GM06990 (cell line): ENCODE measurements around the gene AP4M1.

ENCODE experiments used
- DNase-seq: peaks from one replicate; pipeline ENCODE4 v3.0.0-alpha.2; 2011; ENCODE audit not compliant: insufficient read length; ENCODE audit errors: extremely low read depth
- H3K27me3 ChIP-seq: replicated peaks from 2 replicates; pipeline ENCODE4 v1.6.0; 2011; ENCODE audit warnings: low read length; ENCODE audit not compliant: control insufficient read depth, insufficient read depth
- H3K36me3 ChIP-seq: 2 replicates; pipeline ENCODE4 v1.5.1; 2011; ENCODE audit warnings: low read length; ENCODE audit not compliant: control insufficient read depth, insufficient read depth
- H3K4me3 ChIP-seq: replicated peaks from 2 replicates; pipeline ENCODE4 v1.5.1; 2011; ENCODE audit warnings: low read depth, mild to moderate bottlenecking, control low read depth, low read length
- TF ChIP-seq, protein P1 (sequence below): IDR thresholded peaks from 2 replicates; pipeline ENCODE4 v1.5.1; 2011; ENCODE audit warnings: low read length, control low read depth, mild to moderate bottlenecking, inconsistent platforms; ENCODE audit not compliant: insufficient read depth, poor library complexity, severe bottlenecking

The AP4M1 gene

DNA sequence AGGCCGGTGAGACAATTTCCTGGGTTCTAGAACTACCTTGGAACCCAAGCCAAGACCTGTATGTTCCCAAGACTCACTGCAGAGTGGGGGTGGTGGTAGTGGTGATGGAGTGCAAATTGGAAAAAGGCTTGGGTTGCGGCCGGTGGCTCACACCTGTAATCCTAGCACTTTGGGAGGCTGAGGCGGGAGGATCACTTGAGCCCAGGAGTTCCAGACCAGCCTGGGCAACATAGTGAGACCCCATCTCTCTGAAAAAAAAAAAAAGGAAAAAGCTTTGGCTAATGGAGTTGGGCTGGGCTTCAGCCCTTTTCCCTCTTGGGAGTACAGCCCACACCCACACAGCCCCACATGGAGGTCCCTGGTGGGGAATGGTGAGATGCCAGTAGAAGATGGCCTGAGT, 4.1 kb downstream of the AP4M1 start:
- TF ChIP-seq, protein P1, sequence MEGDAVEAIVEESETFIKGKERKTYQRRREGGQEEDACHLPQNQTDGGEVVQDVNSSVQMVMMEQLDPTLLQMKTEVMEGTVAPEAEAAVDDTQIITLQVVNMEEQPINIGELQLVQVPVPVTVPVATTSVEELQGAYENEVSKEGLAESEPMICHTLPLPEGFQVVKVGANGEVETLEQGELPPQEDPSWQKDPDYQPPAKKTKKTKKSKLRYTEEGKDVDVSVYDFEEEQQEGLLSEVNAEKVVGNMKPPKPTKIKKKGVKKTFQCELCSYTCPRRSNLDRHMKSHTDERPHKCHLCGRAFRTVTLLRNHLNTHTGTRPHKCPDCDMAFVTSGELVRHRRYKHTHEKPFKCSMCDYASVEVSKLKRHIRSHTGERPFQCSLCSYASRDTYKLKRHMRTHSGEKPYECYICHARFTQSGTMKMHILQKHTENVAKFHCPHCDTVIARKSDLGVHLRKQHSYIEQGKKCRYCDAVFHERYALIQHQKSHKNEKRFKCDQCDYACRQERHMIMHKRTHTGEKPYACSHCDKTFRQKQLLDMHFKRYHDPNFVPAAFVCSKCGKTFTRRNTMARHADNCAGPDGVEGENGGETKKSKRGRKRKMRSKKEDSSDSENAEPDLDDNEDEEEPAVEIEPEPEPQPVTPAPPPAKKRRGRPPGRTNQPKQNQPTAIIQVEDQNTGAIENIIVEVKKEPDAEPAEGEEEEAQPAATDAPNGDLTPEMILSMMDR, result no peak
- H3K27me3 ChIP-seq, result no peaks in the 10 kb centered on the region

DNA sequence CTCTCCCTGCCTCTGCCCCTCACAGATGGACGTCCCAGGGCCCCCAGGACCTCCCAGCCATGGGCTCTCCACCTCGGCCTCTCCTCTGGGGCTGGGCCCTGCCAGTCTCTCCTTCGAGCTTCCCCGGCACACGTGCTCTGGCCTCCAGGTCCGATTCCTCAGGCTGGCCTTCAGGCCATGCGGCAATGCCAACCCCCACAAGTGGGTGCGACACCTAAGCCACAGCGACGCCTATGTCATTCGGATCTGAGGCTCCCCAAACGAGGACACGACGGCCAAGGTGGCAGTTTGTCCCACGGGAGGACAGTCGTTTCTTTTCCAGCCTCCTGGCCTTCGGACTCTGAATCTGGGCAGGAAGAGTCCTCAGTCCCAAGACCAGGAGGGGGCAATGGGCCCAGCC, 5.2 kb downstream of the AP4M1 start:
- Histone ChIP-seq H3K27me3 (no peaks in the 10 kb centered on the region), H3K4me3 (no peak overlapping the region), H3K36me3 (peaks cover 21% of the 10 kb centered on the region)
- TF ChIP-seq, protein P1, result no peak
- no peak for DNase-seq

More for the DNA sequence above, 4.1 kb downstream of the AP4M1 start:
- Histone ChIP-seq H3K4me3 (no peak overlapping the region), H3K36me3 (peaks cover 14% of the 10 kb centered on the region)
- DNase-seq, result no peak

DNA sequence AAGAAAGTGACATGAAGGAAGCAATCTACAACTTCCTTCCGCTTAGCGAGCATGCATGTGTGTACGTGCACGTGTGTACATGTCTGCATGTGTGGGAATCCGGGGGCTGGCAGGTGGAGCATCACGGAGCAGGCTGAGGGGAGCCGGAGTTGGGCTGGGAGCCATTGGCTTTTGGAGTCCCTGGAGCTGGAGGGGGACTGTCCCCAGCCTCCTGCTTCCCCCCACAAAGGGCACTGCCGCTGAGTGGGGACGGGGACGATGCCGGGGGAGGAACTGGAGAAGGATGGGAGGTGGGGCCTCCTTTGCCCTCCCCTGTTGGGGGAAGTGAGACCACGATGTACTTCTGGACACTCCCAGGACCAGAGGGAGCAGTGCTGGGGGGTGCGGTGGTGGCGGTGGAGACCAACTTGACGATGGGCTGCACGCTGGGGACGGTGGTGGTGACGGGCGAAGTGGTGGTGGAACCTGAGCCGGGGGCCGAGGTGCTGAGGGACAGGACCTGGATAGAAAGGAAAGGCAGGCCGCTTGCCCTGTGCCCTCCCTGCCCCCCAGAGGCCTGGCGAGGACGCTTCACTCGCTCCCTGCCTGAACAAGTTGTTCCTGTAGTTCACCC, 5.8 kb downstream of the AP4M1 start:
- TF ChIP-seq, protein P1, result no peak
- Histone ChIP-seq H3K27me3 (no peaks in the 10 kb centered on the region), H3K4me3 (no peak overlapping the region), H3K36me3 (peaks cover 23% of the 10 kb centered on the region)
- DNase-seq, result no peak

DNA sequence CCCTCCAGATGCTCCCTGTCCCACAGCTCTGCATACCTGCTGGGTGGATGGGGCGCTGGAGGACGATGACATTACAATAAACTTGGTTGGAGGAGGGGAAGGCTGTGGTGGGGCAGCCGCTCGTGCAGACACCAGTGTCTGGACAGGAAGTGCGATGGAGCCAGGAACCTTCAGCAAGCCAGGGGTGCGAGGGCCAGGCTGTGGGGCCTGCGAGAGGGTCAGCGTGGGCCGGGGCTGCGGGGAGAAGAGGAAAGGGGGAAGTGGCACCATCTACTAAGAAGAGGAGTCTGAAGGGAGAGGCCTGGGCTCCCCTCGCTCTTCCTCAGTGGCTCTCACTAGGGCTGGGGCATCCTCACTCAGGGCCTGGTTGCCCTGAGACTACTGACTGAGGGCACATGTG, 6.4 kb downstream of the AP4M1 start:
- no peaks in the 10 kb centered on the region for H3K27me3 ChIP-seq
- peaks cover 23% of the 10 kb centered on the region for H3K36me3 ChIP-seq
- no peak for DNase-seq
- TF ChIP-seq, protein P1, result no peak
- no peak overlapping the region for H3K4me3 ChIP-seq

DNA sequence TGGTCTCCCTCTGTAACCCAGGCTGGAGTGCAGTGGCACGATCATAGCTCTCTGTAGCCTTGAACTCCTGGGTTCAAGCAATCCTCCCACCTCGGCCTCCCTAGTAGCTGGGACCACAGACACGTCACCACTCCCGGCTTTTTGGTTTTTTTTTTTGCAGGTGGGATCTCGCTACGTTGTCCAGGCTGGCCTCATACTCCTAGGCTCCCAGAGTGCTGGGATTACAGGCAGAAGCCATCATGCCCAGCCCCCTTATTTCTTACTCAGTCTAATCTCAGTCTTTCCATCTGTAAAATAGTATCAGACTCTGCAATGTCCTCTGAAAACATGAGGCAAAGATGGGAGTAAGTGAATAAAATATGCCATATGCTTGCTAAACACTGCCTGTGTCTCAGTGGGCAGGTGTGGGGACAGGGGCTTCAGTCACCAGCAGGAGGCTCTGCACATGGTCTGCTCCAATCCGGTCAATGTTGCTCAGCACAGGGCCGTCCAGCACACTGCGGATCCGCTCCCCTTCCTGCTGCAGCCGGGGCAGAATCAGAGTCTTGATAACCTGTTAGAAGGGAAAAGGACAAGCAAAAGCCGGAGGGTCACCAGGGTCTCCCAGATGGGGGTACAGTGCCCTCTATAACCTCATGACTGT, 8.2 kb downstream of the AP4M1 start:
- no peak overlapping the region for H3K4me3 ChIP-seq
- DNase-seq, result no peak
- H3K36me3 ChIP-seq, result peaks cover 27% of the 10 kb centered on the region
- TF ChIP-seq, protein P1, result no peak
- no peaks in the 10 kb centered on the region for H3K27me3 ChIP-seq

DNA sequence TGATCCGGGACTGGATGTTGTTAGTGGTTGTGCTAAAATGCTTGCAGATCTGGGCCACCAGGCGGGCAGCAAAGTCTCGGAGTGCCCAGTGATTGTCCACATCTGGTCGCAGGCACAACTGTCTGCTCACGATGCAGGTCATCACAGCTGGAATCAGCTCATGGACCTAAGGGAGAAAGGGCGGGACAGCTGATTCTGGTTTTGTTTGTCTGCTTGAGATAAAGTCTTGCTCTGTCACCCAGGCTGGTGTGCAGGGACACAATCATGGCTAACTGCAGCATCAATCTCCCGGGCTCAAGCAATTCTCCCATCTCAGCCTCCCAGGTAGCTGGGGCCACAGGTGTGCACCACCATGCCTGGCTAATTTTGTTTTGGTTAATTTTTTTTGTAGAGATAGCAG, 9.7 kb downstream of the AP4M1 start:
- Histone ChIP-seq H3K27me3 (no peaks in the 10 kb centered on the region), H3K36me3 (peaks cover 22% of the 10 kb centered on the region), H3K4me3 (no peak overlapping the region)
- no peak for DNase-seq
- TF ChIP-seq, protein P1, result no peak
